WTC11 (cell line): ENCODE results near the gene WNT8A.

Experiments
- CREB1 ChIP-seq: sonication (generic); formaldehyde crosslinking; IDR thresholded peaks from 2 replicates; pipeline ENCODE4 v1.8.0; 2023; ENCODE audit warnings: mild to moderate bottlenecking, missing genetic modification reagents
- CTCF ChIP-seq: fragments of 200-600 bp; IDR thresholded peaks from 2 replicates; pipeline ENCODE4 v1.8.0; 2022; ENCODE audit warnings: antibody characterized with exemption
- IRF2 ChIP-seq: sonication (generic); formaldehyde crosslinking; IDR thresholded peaks from 2 replicates; pipeline ENCODE4 v1.8.0; 2022; ENCODE audit warnings: low read depth, missing genetic modification reagents, borderline replicate concordance

GRCh38 chr5:138102454-138103318 lies 18.9 kb downstream of the WNT8A start:
- TF ChIP-seq CTCF (no peak), IRF2 (CRISPR knock-in tag) (no peak), CREB1 (CRISPR knock-in tag) (no peak)
